Measurements from ENCODE around the gene PRDM2.

- no peak for TF ChIP-seq YY1 (IDR thresholded peaks at IDR 0.05; ENCODE audit: insufficient read depth, insufficient read length)
- TF ChIP-seq ZNF274 (IDR thresholded peaks at IDR 0.05; ENCODE audit: low read depth, low read length) = no peak
- no peak for TF ChIP-seq SUZ12 (IDR thresholded peaks at IDR 0.05; ENCODE audit: extremely low read depth, insufficient read depth, insufficient read length)
These were observed 57.7 kb downstream of the PRDM2 start for GRCh38 chr1:13757693-13758092.

Measured in NT2/D1 (cell line).